AG08396 (cell line): ENCODE data around the gene SRGN.
"Not testable (repeated sequence)": the region's sequence is repeated elsewhere in the genome, so short reads cannot be mapped to it uniquely, and the experiment has no call there.

Source experiments
- DNase-seq: peaks from one replicate; pipeline ENCODE4 v3.0.0; 2012; ENCODE audit warnings: low spot score, mixed read lengths

SRGN gene

GRCh38 chr10:69087590-69088470 lies at the start of gene SRGN:
Gene SRGN (plus strand): TSS chr10:69088103. CDS start chr10:69088158, 55 bp downstream.
- peak; percentile 64 for DNase-seq

GRCh38 chr10:69040904-69041303 lies 47.0 kb upstream of the SRGN start:
- not testable (repeated sequence) for DNase-seq

GRCh38 chr10:69042417-69042816 lies 45.5 kb upstream of the SRGN start:
- no peak for DNase-seq

GRCh38 chr10:69042838-69043237 lies 45.1 kb upstream of the SRGN start:
- no peak for DNase-seq

- no peak for DNase-seq
Observed at GRCh38 chr10:69043931-69044531, 43.9 kb upstream of the SRGN start.

GRCh38 chr10:69044546-69044945 lies 43.4 kb upstream of the SRGN start:
- no peak for DNase-seq

- DNase-seq, result no peak
Observed at GRCh38 chr10:69045441-69046300, 42.2 kb upstream of the SRGN start.

GRCh38 chr10:69047111-69047832 lies 40.6 kb upstream of the SRGN start:
- no peak for DNase-seq

- peak; percentile 22 for DNase-seq
Observed at GRCh38 chr10:69048103-69048502, 39.8 kb upstream of the SRGN start.

GRCh38 chr10:69049566-69049961 lies 38.3 kb upstream of the SRGN start:
- no peak for DNase-seq

GRCh38 chr10:69051303-69051702 lies 36.6 kb upstream of the SRGN start:
- DNase-seq, result no peak

GRCh38 chr10:69051710-69052487 lies 36.0 kb upstream of the SRGN start:
- DNase-seq, result no peak

GRCh38 chr10:69052736-69053135 lies 35.2 kb upstream of the SRGN start:
- DNase-seq, result no peak

GRCh38 chr10:69055241-69055640 lies 32.7 kb upstream of the SRGN start:
- no peak for DNase-seq

GRCh38 chr10:69056129-69056528 lies 31.8 kb upstream of the SRGN start:
- DNase-seq, result no peak

GRCh38 chr10:69056536-69057260 lies 31.2 kb upstream of the SRGN start:
- DNase-seq, result no peak

- no peak for DNase-seq
Observed at GRCh38 chr10:69057261-69057950, 30.5 kb upstream of the SRGN start.

- DNase-seq, result peak; percentile 32
Observed at GRCh38 chr10:69057951-69058297, 30.0 kb upstream of the SRGN start.

GRCh38 chr10:69060127-69060798 lies 27.6 kb upstream of the SRGN start:
- no peak for DNase-seq
